GM20000 (cell line): ENCODE results near the gene LAMC2.
A peak's percentile ranks its signal among the peaks of the same experiment; 100 is the strongest.

Source experiments
- DNase-seq: peaks from one replicate; pipeline ENCODE4 v3.0.0; 2012; ENCODE audit warnings: low spot score
- CTCF ChIP-seq: IDR thresholded peaks from 2 replicates; pipeline ENCODE4 v1.5.1; 2012; ENCODE audit warnings: mild to moderate bottlenecking, control low read depth; ENCODE audit errors: extremely low read depth, missing control alignments

Gene LAMC2

GRCh38 chr1:183281039-183281438 lies 95.0 kb downstream of the LAMC2 start:
- no peak for TF ChIP-seq CTCF
- no peak for DNase-seq

- TF ChIP-seq CTCF, result peak; percentile 89
- peak; percentile 75 for DNase-seq
Measured at GRCh38 chr1:183281553-183282091, 95.6 kb downstream of the LAMC2 start.

- no peak for TF ChIP-seq CTCF
- DNase-seq, result no peak
Measured at GRCh38 chr1:183282101-183282855, 96.2 kb downstream of the LAMC2 start.

GRCh38 chr1:183283286-183283685 lies 97.2 kb downstream of the LAMC2 start:
- DNase-seq, result no peak
- no peak for TF ChIP-seq CTCF

GRCh38 chr1:183284086-183284485 lies 98.0 kb downstream of the LAMC2 start:
- DNase-seq, result no peak

GRCh38 chr1:183285256-183285655 lies 99.2 kb downstream of the LAMC2 start:
- DNase-seq, result no peak
- no peak for TF ChIP-seq CTCF

More at GRCh38 chr1:183284086-183284485, 98.0 kb downstream of the LAMC2 start:
- no peak for TF ChIP-seq CTCF

- TF ChIP-seq CTCF, result no peak
- DNase-seq, result no peak
Measured at GRCh38 chr1:183285746-183286145, 99.7 kb downstream of the LAMC2 start.
